ENCODE results near the gene SERPINA1.

GRCh38 chr14:94357166-94357565 is 31.2 kb downstream of the SERPINA1 start:
- TF ChIP-seq CTCF (conservative IDR thresholded peaks at IDR 0.05) (no peak), EZH2 (IDR thresholded peaks at IDR 0.05; ENCODE audit: low read depth) (no peak)

All from PC-9 (cell line).